Activated T-helper 2 cell treated with anti-CD3 and anti-CD28 coated beads, Interferon-gamma antibody, Interleukin-2, Interleukin-4, amounts not matched to agents 10 μg/mL and 5 μg/mL and 100 μg/mL, durations not matched to agents 14 hours and 24 hours and 36 hours (primary cell): ENCODE measurements around the gene NIN. TPM values are rescaled to one million over a fixed set of nuclear protein-coding genes. Genes with fewer than 3 reads are reported as not detected.

Source experiments
- DNase-seq: peaks from one replicate; pipeline ENCODE4 v3.0.0; 2021; ENCODE audit warnings: low spot score
- H3K27ac Mint-ChIP-seq: one replicate; pipeline ENCODE4 v1.8.0; 2021; ENCODE audit warnings: mixed read lengths
- H3K27me3 Mint-ChIP-seq: one replicate; pipeline ENCODE4 v1.8.0; 2021; ENCODE audit warnings: low read depth, mixed read lengths
- H3K36me3 Mint-ChIP-seq: one replicate; pipeline ENCODE4 v1.8.0; 2021; ENCODE audit warnings: low read depth, mixed read lengths
- H3K4me1 Mint-ChIP-seq: one replicate; pipeline ENCODE4 v1.8.0; 2021; ENCODE audit warnings: low read depth, mixed read lengths
- H3K4me3 Mint-ChIP-seq: one replicate; pipeline ENCODE4 v1.8.0; 2021; ENCODE audit warnings: low read depth, mild to moderate bottlenecking, moderate library complexity, mixed read lengths
- H3K9me3 Mint-ChIP-seq: one replicate; pipeline ENCODE4 v1.8.0; 2021; ENCODE audit warnings: mixed read lengths
- intact Hi-C: fragments of 100-400 bp; cut with micrococcal nuclease; formaldehyde crosslinking; loops from one replicate; pipeline ENCODE4 v1.15.1; 2023
- total RNA-seq: library from RNA; stranded (reverse); gene quantifications from 2 replicates; pipeline ENCODE4 v1.2.3, GENCODE V29; 2022

Gene NIN
- 43.0 and 45.1 TPM in 2 replicates for total RNA-seq

GRCh38 chr14:50830932-50831725 lies at the start of gene NIN:
TSS of gene NIN (minus strand) at chr14:50831162. CDS start at chr14:50822056, 9,106 bp downstream.
- peaks cover 13% of the 10 kb centered on the region for H3K27me3 Mint-ChIP-seq
- DNase-seq: peak; percentile 68
- peaks cover 32% of the 10 kb centered on the region for H3K36me3 Mint-ChIP-seq
- H3K4me3 Mint-ChIP-seq: peak within 1 kb of the TSS; percentile 91
- intact Hi-C loops: loop anchor here (1.0 to 10.0 kb wide), 4 partner anchors 9 to 966 kb away; no protein-coding TSS in a partner anchor
- peaks cover 47% of the 10 kb centered on the region for H3K4me1 Mint-ChIP-seq
- no peaks in the 10 kb centered on the region for H3K9me3 Mint-ChIP-seq
- H3K27ac Mint-ChIP-seq: peak within 1 kb of the TSS; percentile 87

- Mint-ChIP-seq H3K4me3 (no peak overlapping the region), H3K36me3 (no peaks in the 10 kb centered on the region)
- intact Hi-C loops: loop anchor here (2.0 to 5.0 kb wide), 2 partner anchors 15 to 1477 kb away; no protein-coding TSS in a partner anchor
These were observed 44.6 kb upstream of the NIN start for GRCh38 chr14:50875359-50876070.

DNA sequence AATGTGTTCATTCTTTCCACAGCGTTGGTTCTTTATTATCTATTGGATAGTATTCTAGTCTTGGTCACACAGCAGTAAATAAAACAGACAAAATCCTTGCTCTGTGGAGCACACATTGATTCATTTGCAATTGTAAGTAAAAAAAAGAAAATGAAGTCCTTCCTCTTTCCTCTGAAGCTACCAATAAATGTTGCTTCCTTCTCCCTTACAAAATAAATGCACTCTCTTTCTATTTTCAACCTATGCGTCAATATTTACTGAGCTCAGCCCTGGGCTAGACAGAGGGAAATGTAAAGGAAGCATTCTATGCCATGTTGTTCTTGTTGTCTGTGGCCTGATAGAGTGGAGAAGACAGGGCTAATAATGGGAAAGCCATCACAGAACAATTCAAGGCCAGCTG lies 43.8 kb upstream of the NIN start:
- no peaks in the 10 kb centered on the region for H3K36me3 Mint-ChIP-seq
- peaks cover 25% of the 10 kb centered on the region for H3K4me1 Mint-ChIP-seq
- peak overlapping the region; percentile 46 for H3K4me3 Mint-ChIP-seq
- peaks cover 74% of the 10 kb centered on the region for H3K27me3 Mint-ChIP-seq
- intact Hi-C loops: loop anchor here (2.0 to 5.0 kb wide), 2 partner anchors 14 to 1478 kb away; no protein-coding TSS in a partner anchor
- no peaks in the 10 kb centered on the region for H3K9me3 Mint-ChIP-seq
- no peak overlapping the region for H3K27ac Mint-ChIP-seq
- no peak for DNase-seq

More at GRCh38 chr14:50875359-50876070, 44.6 kb upstream of the NIN start:
- peaks cover 25% of the 10 kb centered on the region for H3K4me1 Mint-ChIP-seq
- H3K27me3 Mint-ChIP-seq: peaks cover 73% of the 10 kb centered on the region
- H3K27ac Mint-ChIP-seq: no peak overlapping the region
- peak; percentile 65 for DNase-seq
- no peaks in the 10 kb centered on the region for H3K9me3 Mint-ChIP-seq

- Mint-ChIP-seq H3K4me1 (peaks cover 25% of the 10 kb centered on the region), H3K36me3 (no peaks in the 10 kb centered on the region), H3K27me3 (peaks cover 72% of the 10 kb centered on the region), H3K4me3 (no peak within 1 kb of the TSS), H3K27ac (no peak within 1 kb of the TSS), H3K9me3 (no peaks in the 10 kb centered on the region)
- intact Hi-C loops: no loop called here
- no peak for DNase-seq
These were observed 41.2 kb upstream of the NIN start, which contains the start of gene ABHD12B for GRCh38 chr14:50871914-50872732. TSS of gene ABHD12B (plus strand) at chr14:50872053. CDS start at chr14:50872175, 122 bp downstream.

GRCh38 chr14:50871228-50871627 lies 40.3 kb upstream of the NIN start:
- Mint-ChIP-seq H3K36me3 (no peaks in the 10 kb centered on the region), H3K4me1 (peaks cover 21% of the 10 kb centered on the region), H3K4me3 (no peak overlapping the region), H3K9me3 (no peaks in the 10 kb centered on the region), H3K27me3 (peaks cover 71% of the 10 kb centered on the region), H3K27ac (no peak overlapping the region)
- DNase-seq: no peak
- intact Hi-C loops: no loop called here

GRCh38 chr14:50865391-50866076 lies 34.6 kb upstream of the NIN start:
- Mint-ChIP-seq H3K27me3 (peaks cover 55% of the 10 kb centered on the region), H3K4me3 (no peak overlapping the region), H3K9me3 (no peaks in the 10 kb centered on the region), H3K4me1 (peaks cover 8% of the 10 kb centered on the region), H3K36me3 (no peaks in the 10 kb centered on the region), H3K27ac (no peak overlapping the region)
- intact Hi-C loops: no loop called here
- DNase-seq: no peak

DNA sequence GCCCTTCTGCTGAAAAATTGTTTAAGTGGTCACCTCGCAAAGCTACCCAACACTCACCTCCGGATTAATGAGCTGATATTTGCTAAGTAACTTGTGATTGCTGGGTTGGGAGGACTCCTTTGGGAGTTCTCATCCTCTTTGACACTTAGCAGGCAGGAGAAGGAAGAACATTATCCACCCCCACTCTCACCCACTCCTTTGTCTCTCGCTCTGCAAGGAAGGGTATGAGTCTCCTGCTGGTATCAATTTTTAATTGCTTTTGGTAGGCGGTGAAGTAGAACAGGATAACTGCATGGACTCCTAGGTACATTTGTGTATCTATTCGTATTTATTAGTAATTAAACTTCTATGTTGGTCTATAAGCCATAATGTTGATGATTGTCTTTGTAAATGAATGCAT lies 34.0 kb upstream of the NIN start:
- Mint-ChIP-seq H3K36me3 (no peaks in the 10 kb centered on the region), H3K27ac (no peak overlapping the region), H3K9me3 (no peaks in the 10 kb centered on the region), H3K4me1 (peaks cover 13% of the 10 kb centered on the region), H3K27me3 (peaks cover 49% of the 10 kb centered on the region), H3K4me3 (no peak overlapping the region)
- no peak for DNase-seq
- intact Hi-C loops: no loop called here

DNA sequence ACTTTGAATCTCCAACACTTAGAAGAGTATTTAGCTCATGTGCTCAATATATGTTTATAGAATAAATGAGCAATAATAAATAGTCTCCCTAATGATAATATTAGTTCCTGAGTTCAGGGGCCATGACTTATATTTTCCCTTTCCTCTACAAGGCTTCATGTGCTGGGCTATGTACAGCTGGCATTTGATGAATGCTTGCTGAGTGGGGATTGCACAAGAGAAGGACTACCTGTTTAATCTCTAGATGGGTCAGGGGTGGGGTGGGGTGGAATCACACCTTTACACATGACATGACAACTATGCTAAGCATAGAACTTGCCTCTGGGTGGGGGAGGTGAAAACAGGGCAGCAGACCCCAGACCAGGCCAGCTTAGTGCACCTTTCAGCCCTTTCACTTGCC lies 33.3 kb upstream of the NIN start:
- Mint-ChIP-seq H3K9me3 (no peaks in the 10 kb centered on the region), H3K27ac (no peak overlapping the region), H3K4me3 (no peak overlapping the region), H3K4me1 (peaks cover 16% of the 10 kb centered on the region), H3K36me3 (no peaks in the 10 kb centered on the region), H3K27me3 (peaks cover 43% of the 10 kb centered on the region)
- no peak for DNase-seq
- intact Hi-C loops: no loop called here

DNA sequence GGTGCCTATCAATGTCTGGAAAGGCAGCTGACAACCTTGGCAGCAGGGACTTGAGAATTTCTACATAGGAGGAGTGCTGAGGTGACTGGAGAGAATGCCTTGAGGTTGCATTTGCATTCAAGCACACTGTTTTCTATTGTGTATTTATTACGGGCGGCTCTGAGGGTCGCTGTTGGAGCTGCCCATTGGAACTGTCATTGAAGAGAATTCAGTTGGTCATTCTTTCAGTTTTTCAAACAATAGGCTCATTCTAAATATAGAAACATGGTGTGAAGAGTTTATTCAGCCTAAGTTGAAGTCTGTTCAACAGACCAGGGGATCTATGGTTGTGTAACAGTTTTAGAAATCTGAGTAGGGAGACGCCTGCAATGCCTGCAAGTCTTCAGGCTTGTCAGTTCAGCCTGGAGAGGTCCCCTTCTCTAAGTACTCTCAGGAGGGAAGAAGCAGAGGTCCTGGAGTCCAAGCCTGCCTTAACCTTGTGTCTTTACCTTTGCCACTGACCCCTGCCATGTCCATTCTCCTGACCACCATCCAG lies 31.1 kb upstream of the NIN start:
- no peak for DNase-seq
- H3K27me3 Mint-ChIP-seq: peaks cover 28% of the 10 kb centered on the region
- no peak overlapping the region for H3K4me3 Mint-ChIP-seq
- intact Hi-C loops: no loop called here
- no peak overlapping the region for H3K27ac Mint-ChIP-seq
- H3K36me3 Mint-ChIP-seq: no peaks in the 10 kb centered on the region
- no peaks in the 10 kb centered on the region for H3K9me3 Mint-ChIP-seq
- peaks cover 17% of the 10 kb centered on the region for H3K4me1 Mint-ChIP-seq

- H3K27me3 Mint-ChIP-seq: peaks cover 19% of the 10 kb centered on the region
- peak overlapping the region; percentile 60 for H3K27ac Mint-ChIP-seq
- intact Hi-C loops: loop anchor here (1.0 to 2.0 kb wide), 5 partner anchors 14 to 317 kb away; no protein-coding TSS in a partner anchor
- H3K36me3 Mint-ChIP-seq: no peaks in the 10 kb centered on the region
- DNase-seq: peak; percentile 80
- peaks cover 14% of the 10 kb centered on the region for H3K4me1 Mint-ChIP-seq
- H3K9me3 Mint-ChIP-seq: no peaks in the 10 kb centered on the region
- peak overlapping the region; percentile 82 for H3K4me3 Mint-ChIP-seq
These were observed 29.6 kb upstream of the NIN start for GRCh38 chr14:50860478-50861086.

DNA sequence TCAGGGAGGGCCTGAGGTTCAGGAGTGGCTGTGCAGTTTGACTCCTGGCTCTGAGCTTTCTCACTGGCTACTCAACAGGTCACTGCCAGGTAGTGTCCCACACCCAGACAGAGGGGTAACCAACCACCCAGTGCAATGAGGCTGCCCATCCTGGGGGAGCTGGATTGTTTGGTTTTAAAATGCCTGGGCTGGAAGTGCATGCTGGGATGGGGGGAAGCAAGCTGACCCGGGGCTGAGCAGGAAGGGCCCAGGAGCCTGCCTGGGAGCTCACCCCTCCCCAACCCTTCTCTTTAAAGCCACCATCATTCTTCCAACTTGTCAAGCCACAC lies 28.3 kb upstream of the NIN start:
- intact Hi-C loops: no loop called here
- Mint-ChIP-seq H3K36me3 (no peaks in the 10 kb centered on the region), H3K4me3 (peak overlapping the region; percentile 39), H3K27ac (no peak overlapping the region), H3K9me3 (no peaks in the 10 kb centered on the region), H3K27me3 (peaks cover 10% of the 10 kb centered on the region), H3K4me1 (peaks cover 16% of the 10 kb centered on the region)
- DNase-seq: no peak
